MV-4-11 (cell line): ENCODE data around the gene SPACDR.
"Not testable (repeated sequence)": the region's sequence is repeated elsewhere in the genome, so short reads cannot be mapped to it uniquely, and the experiment has no call there.

ENCODE experiments used
- DNase-seq: peaks from one replicate; lab custom pipeline; 2025; lab: John Stamatoyannopoulos, UW

SPACDR gene

GRCh38 chr7:100464210-100464660, at the start of gene SPACDR:
TSS of gene SPACDR (minus strand) at chr7:100464260. CDS start at chr7:100464025, 235 bp downstream.
- no peak for DNase-seq

- no peak for DNase-seq
These were observed 49.3 kb upstream of the SPACDR start for GRCh38 chr7:100513212-100513810.

GRCh38 chr7:100510437-100511239, 46.6 kb upstream of the SPACDR start:
- no peak for DNase-seq

GRCh38 chr7:100509231-100509630, 45.2 kb upstream of the SPACDR start:
- no peak for DNase-seq

GRCh38 chr7:100506356-100506923, 42.4 kb upstream of the SPACDR start:
- no peak for DNase-seq

- no peak for DNase-seq
These were observed 41.0 kb upstream of the SPACDR start for GRCh38 chr7:100504887-100505611.

- DNase-seq: not testable (repeated sequence)
These were observed 40.0 kb upstream of the SPACDR start for GRCh38 chr7:100504031-100504430.

GRCh38 chr7:100500743-100501142, 36.7 kb upstream of the SPACDR start:
- DNase-seq: not testable (repeated sequence)

- DNase-seq: no peak
These were observed 32.4 kb upstream of the SPACDR start for GRCh38 chr7:100496509-100496908.

GRCh38 chr7:100493476-100494264, 29.6 kb upstream of the SPACDR start:
- DNase-seq: peak; percentile 9

- DNase-seq: no peak
These were observed 28.8 kb upstream of the SPACDR start for GRCh38 chr7:100492738-100493475.

- no peak for DNase-seq
These were observed 27.1 kb upstream of the SPACDR start for GRCh38 chr7:100491192-100491578.

GRCh38 chr7:100490483-100491191, 26.6 kb upstream of the SPACDR start:
- DNase-seq: no peak

GRCh38 chr7:100489824-100490223, 25.8 kb upstream of the SPACDR start:
- peak; percentile 90 for DNase-seq

- DNase-seq: no peak
These were observed 25.1 kb upstream of the SPACDR start for GRCh38 chr7:100489121-100489520.

GRCh38 chr7:100488333-100489095, 24.5 kb upstream of the SPACDR start:
- no peak for DNase-seq

GRCh38 chr7:100486753-100487446, 22.8 kb upstream of the SPACDR start:
- no peak for DNase-seq

- no peak for DNase-seq
These were observed 22.1 kb upstream of the SPACDR start for GRCh38 chr7:100486111-100486636.

GRCh38 chr7:100485471-100485876, 21.4 kb upstream of the SPACDR start:
- DNase-seq: no peak
